NB4 (cell line): ENCODE results near the gene CHSY1.

Experiments
- DNase-seq: peaks from one replicate; pipeline ENCODE4 v3.0.0; 2010; ENCODE audit warnings: low read depth
- H3K4me3 ChIP-seq: one replicate; pipeline ENCODE4 v1.5.1; 2011; ENCODE audit warnings: mild to moderate bottlenecking, low read depth, low read length, moderate library complexity
- CTCF ChIP-seq: IDR thresholded peaks from one replicate; pipeline ENCODE4 v1.5.1; 2012; ENCODE audit warnings: low read depth, low read length
- MAX ChIP-seq: IDR thresholded peaks from 2 replicates; pipeline ENCODE4 v1.6.1; 2011; ENCODE audit warnings: low read depth, low read length
- MYC ChIP-seq: IDR thresholded peaks from 2 replicates; pipeline ENCODE4 v1.6.1; 2011; ENCODE audit warnings: low read depth, low read length
- POLR2A ChIP-seq: IDR thresholded peaks from 2 replicates; pipeline ENCODE4 v1.6.1; 2011; ENCODE audit warnings: mild to moderate bottlenecking; ENCODE audit not compliant: insufficient read length; ENCODE audit errors: extremely low read depth

The CHSY1 gene

GRCh38 chr15:101264011-101264410 lies 12.2 kb upstream of the CHSY1 start:
- no peak overlapping the region for H3K4me3 ChIP-seq
- TF ChIP-seq MYC (no peak), CTCF (no peak), POLR2A (no peak), MAX (no peak)
- DNase-seq = no peak

- TF ChIP-seq MAX (no peak), POLR2A (no peak)
- no peak overlapping the region for H3K4me3 ChIP-seq
- DNase-seq = no peak
These were observed 10.7 kb upstream of the CHSY1 start for GRCh38 chr15:101262551-101262950.

DNA sequence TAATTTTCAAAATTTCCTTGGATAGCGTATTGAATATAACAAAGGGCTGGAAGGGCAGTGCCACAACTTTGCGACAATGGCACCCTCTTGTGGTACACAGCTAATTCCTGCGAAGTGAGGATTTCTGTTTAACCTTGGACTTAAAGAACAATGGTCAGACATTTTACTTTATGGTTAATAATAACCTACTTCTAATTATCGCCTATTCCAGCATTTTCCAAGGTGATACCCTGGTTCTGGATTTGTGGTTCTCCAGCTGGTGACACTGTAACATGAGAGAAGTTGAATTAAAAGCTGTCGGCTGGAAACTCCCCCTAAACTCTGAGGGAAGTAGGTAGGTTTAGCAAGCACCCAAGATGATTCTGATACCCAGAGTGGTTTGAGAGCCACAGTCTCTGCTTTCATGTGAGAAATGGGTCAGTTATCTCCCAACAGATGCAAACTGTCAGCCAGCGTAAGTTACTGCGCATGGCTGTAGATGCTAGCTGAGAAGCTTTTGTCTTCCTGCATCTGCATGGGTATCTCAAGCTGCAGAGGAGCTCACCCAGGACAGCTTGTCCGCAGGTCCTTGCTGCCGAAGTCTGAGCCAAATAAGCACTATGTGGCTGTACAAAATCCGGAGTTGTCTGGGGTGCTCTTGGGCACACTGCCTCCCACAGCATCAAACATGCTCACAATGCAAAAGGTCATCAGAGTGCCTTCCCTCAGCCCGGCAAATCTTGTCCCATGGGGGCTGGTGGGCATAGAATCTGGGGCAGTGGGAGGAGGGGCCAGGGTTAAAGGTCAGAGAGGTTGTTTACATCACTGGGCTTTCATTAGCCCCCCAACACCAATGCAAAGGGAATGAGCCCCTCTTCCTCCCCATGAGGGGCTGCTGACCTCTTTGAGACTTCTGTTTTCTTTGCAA lies 6.6 kb upstream of the CHSY1 start:
- DNase-seq = peak; percentile 83
- H3K4me3 ChIP-seq = no peak overlapping the region
- peak; percentile 93 for TF ChIP-seq CTCF
- TF ChIP-seq MYC = peak; percentile 34; the same call in 1 of the 2 replicates
- TF ChIP-seq MAX = no peak
- no peak for TF ChIP-seq POLR2A

DNA sequence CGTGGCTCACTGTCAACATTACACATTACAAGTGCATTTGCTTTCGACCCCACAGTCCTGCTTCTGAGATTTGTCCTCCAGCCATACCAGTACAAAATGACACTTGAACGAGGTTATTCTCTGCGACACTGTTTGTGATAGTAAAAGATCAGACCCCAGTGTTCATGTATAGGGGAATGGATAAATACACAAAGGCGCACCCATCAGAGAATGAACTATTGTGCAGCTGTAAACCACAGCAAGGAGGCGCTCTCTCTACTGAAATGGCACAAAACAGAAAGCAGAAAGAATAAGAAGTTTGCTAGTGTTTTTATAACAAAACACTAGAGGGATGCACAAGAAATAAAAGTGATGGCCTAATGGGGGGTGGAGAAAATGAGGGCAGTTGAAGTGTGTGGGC lies 4.9 kb upstream of the CHSY1 start:
- peak; percentile 56 for DNase-seq
- no peak for TF ChIP-seq MAX
- peak; percentile 62 for TF ChIP-seq CTCF
- no peak for TF ChIP-seq POLR2A
- no peak overlapping the region for H3K4me3 ChIP-seq

DNA sequence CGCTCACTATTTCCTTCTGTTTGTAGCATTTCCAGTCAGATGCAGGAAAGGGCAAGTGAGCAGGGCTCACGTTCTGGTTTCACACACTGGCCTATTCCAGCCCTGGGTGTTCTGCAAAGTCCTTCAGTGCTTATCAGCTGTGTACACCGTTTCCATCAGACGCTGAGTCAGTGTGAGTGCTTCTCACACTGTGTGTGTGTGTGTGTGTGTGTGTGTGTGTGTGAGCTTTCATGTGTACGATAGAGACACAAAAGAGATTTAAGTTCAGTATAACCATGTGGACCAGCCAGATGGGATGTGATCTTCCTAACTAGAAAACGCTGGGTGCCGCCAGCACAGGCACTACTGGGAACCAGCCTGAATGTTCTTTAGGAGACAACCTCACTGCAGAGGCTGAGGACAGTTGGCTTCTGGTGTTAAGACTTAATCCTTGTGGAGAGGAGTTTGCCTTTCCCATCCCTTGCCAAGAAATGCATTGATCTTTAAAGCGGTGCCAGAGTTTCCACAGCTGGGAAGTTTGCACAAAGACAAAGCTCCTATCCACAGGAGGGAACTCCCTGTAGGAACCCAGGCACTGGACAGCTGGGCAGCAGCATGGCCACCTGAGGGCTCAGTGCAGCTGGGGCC lies 3.9 kb upstream of the CHSY1 start:
- no peak overlapping the region for H3K4me3 ChIP-seq
- TF ChIP-seq CTCF (no peak), MAX (no peak), POLR2A (no peak), MYC (no peak)
- DNase-seq = no peak

DNA sequence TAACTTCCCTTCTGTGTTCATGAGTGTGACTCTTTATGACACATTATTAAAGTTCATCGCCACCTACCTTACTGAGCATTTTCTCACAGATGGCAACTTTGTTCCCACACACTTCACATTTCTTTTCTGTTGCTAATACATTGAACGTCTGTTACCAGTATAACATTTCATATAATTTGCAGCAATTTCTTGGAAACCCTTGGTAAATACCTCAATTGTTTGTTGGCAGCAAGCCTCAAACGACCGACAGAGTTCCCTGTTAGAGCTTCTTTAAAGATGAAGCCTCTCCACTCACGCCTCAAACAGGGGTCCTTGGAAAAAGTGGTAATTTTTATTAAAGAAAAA lies 3.2 kb upstream of the CHSY1 start:
- no peak overlapping the region for H3K4me3 ChIP-seq
- TF ChIP-seq POLR2A = no peak
- TF ChIP-seq MYC = no peak
- no peak for TF ChIP-seq MAX
- no peak for TF ChIP-seq CTCF
- DNase-seq = no peak
